IMR-90 (cell line): ENCODE measurements around the gene AKT3. TPM values are rescaled to one million over a fixed set of nuclear protein-coding genes. Genes with fewer than 3 reads are reported as not detected.

Source experiments
- ATAC-seq: fragments of 200-7000 bp; cut with Tn5 transposase; 2 replicates; pipeline ENCODE4 v1.9.1; 2020; ENCODE audit warnings: low read depth, mild to moderate bottlenecking, moderate library complexity
- BruUV-seq: library from RNA; stranded (reverse); fragments of 400-500 nt; replicated peaks from 2 replicates; lab custom pipeline; 2021; lab: Mats Ljungman, UMichigan
- CTCF ChIA-PET: fragments of 300-600 bp; formaldehyde crosslinking; extraction: SDS; loops from one replicate; lab custom pipeline; 2021; ENCODE audit warnings: antibody characterized with exemption; lab: Yijun Ruan, JAX
- POLR2A ChIA-PET: fragments of 300-600 bp; sonication (Branson Sonifier 250); formaldehyde crosslinking; loops from one replicate; lab custom pipeline; 2022; ENCODE audit warnings: antibody characterized with exemption; ENCODE audit not compliant: unreplicated experiment; lab: Charles Lee
- DNase-seq: peaks from one replicate; pipeline ENCODE4 v3.0.0; 2013
- H2AFZ ChIP-seq: replicated peaks from 2 replicates; pipeline ENCODE3; 2013; ENCODE audit warnings: low read length, mild to moderate bottlenecking; ENCODE audit not compliant: poor library complexity
- H2AK5ac ChIP-seq: 2 replicates; pipeline ENCODE4 v1.6.1; 2013; ENCODE audit warnings: low read depth, low read length, inconsistent platforms
- H2AK9ac ChIP-seq: replicated peaks from 2 replicates; pipeline ENCODE3; 2013; ENCODE audit warnings: mild to moderate bottlenecking, low read depth, low read length, moderate library complexity; ENCODE audit not compliant: poor library complexity
- H2BK120ac ChIP-seq: 2 replicates; pipeline ENCODE4 v1.6.1; 2013; ENCODE audit warnings: low read depth, low read length, inconsistent platforms
- H2BK15ac ChIP-seq: 3 replicates; pipeline ENCODE4 v1.6.1; 2013; ENCODE audit warnings: low read depth, low read length, inconsistent platforms
- H2BK20ac ChIP-seq: 2 replicates; pipeline ENCODE4 v1.6.1; 2013; ENCODE audit warnings: low read depth, mild to moderate bottlenecking, inconsistent platforms, low read length, moderate library complexity
- H2BK5ac ChIP-seq: 2 replicates; pipeline ENCODE4 v1.6.1; 2013; ENCODE audit warnings: mild to moderate bottlenecking, low read depth, low read length, inconsistent platforms; ENCODE audit not compliant: poor library complexity, severe bottlenecking
- H3K14ac ChIP-seq: replicated peaks from 2 replicates; pipeline ENCODE4 v1.6.1; 2013; ENCODE audit warnings: low read depth, low read length, inconsistent platforms
- H3K18ac ChIP-seq: 2 replicates; pipeline ENCODE4 v1.6.1; 2013; ENCODE audit warnings: low read depth, low read length, control low read depth
- H3K23ac ChIP-seq: 2 replicates; pipeline ENCODE4 v1.6.1; 2013; ENCODE audit warnings: low read depth, low read length, inconsistent platforms
- H3K27ac ChIP-seq: 2 replicates; pipeline ENCODE4 v1.5.1; 2013; ENCODE audit warnings: mild to moderate bottlenecking, control low read depth, low read length; ENCODE audit not compliant: insufficient read depth
- H3K27me3 ChIP-seq: 2 replicates; pipeline ENCODE4 v1.6.1; 2013; ENCODE audit warnings: low read length; ENCODE audit not compliant: control insufficient read depth, insufficient read depth
- H3K36me3 ChIP-seq: 2 replicates; pipeline ENCODE4 v1.6.1; 2013; ENCODE audit warnings: low read length, mixed read lengths; ENCODE audit not compliant: control insufficient read depth, insufficient read depth
- H3K4ac ChIP-seq: 2 replicates; pipeline ENCODE4 v1.6.1; 2013; ENCODE audit warnings: low read depth, low read length, inconsistent platforms
- H3K4me1 ChIP-seq: 2 replicates; pipeline ENCODE4 v1.6.1; 2013; ENCODE audit warnings: low read length, mixed read lengths; ENCODE audit not compliant: control insufficient read depth, insufficient read depth
- H3K4me2 ChIP-seq: 2 replicates; pipeline ENCODE4 v1.6.1; 2013; ENCODE audit warnings: low read depth, mild to moderate bottlenecking, control low read depth, low read length, moderate library complexity
- H3K4me3 ChIP-seq: 2 replicates; pipeline ENCODE4 v1.5.1; 2013; ENCODE audit warnings: low read depth, mild to moderate bottlenecking, control low read depth, low read length, moderate library complexity; ENCODE audit not compliant: insufficient read depth
- H3K56ac ChIP-seq: 2 replicates; pipeline ENCODE4 v1.6.1; 2013; ENCODE audit warnings: low read length, inconsistent platforms; ENCODE audit not compliant: insufficient read depth; ENCODE audit errors: extremely low read depth
- H3K79me1 ChIP-seq, 2 experiments: 2 replicates each; pipeline ENCODE4 v1.6.1; 2013; ENCODE audit warnings: low read length in 2 of 2, inconsistent platforms in 1 of 2, low read depth in 1 of 2
- H3K9ac ChIP-seq: 2 replicates; pipeline ENCODE4 v1.6.1; 2013; ENCODE audit warnings: low read depth, low read length, control low read depth
- H3K9me1 ChIP-seq: 2 replicates; pipeline ENCODE4 v1.6.1; 2013; ENCODE audit warnings: low read length, inconsistent platforms; ENCODE audit not compliant: insufficient read depth
- H3K9me3 ChIP-seq: 2 replicates; pipeline ENCODE4 v1.6.1; 2013; ENCODE audit warnings: low read length; ENCODE audit not compliant: control insufficient read depth, insufficient read depth
- H4K20me1 ChIP-seq: 2 replicates; pipeline ENCODE4 v1.6.1; 2013; ENCODE audit warnings: low read length, inconsistent platforms; ENCODE audit not compliant: insufficient read depth
- H4K5ac ChIP-seq: 2 replicates; pipeline ENCODE4 v1.6.1; 2013; ENCODE audit warnings: mild to moderate bottlenecking, low read depth, low read length, control low read depth
- H4K8ac ChIP-seq, 2 experiments: 2 replicates each; pipeline ENCODE4 v1.6.1; 2013; ENCODE audit warnings: low read depth in 2 of 2, low read length in 2 of 2, control low read depth in 1 of 2, inconsistent platforms in 1 of 2
- H4K91ac ChIP-seq: 2 replicates; pipeline ENCODE4 v1.6.1; 2013; ENCODE audit warnings: low read depth, low read length, inconsistent platforms; ENCODE audit not compliant: insufficient read depth
- BHLHE40 ChIP-seq: fragments of 150-350 bp; IDR thresholded peaks from 2 replicates; pipeline ENCODE4 v1.6.1; 2016; ENCODE audit warnings: mild to moderate bottlenecking, low read depth, low read length
- CEBPB ChIP-seq: IDR thresholded peaks from 2 replicates; pipeline ENCODE4 v1.6.1; 2012; ENCODE audit warnings: low read depth, low read length, improper control_type of control experiment
- FOS ChIP-seq: fragments of 150-350 bp; IDR thresholded peaks from 2 replicates; pipeline ENCODE4 v1.6.1; 2016; ENCODE audit warnings: low read depth, low read length
- MAFK ChIP-seq: IDR thresholded peaks from 2 replicates; pipeline ENCODE4 v1.6.1; 2012; ENCODE audit warnings: low read depth, low read length, improper control_type of control experiment
- MAZ ChIP-seq: IDR thresholded peaks from 2 replicates; pipeline ENCODE4 v1.6.1; 2012; ENCODE audit warnings: low read depth, mild to moderate bottlenecking, low read length, improper control_type of control experiment, moderate library complexity, borderline replicate concordance
- MXI1 ChIP-seq: IDR thresholded peaks from 2 replicates; pipeline ENCODE4 v1.6.1; 2012; ENCODE audit warnings: low read depth, mild to moderate bottlenecking, low read length, moderate library complexity, borderline replicate concordance
- NFE2L2 ChIP-seq: fragments of 150-350 bp; IDR thresholded peaks from 2 replicates; pipeline ENCODE4 v1.6.1; 2016; ENCODE audit warnings: low read depth, mild to moderate bottlenecking, low read length
- POLR2A ChIP-seq: IDR thresholded peaks from 2 replicates; pipeline ENCODE4 v1.6.1; 2012; ENCODE audit warnings: mild to moderate bottlenecking, low read depth, low read length
- RAD21 ChIP-seq: IDR thresholded peaks from 2 replicates; pipeline ENCODE4 v1.6.1; 2012; ENCODE audit warnings: low read length, improper control_type of control experiment
- RCOR1 ChIP-seq: IDR thresholded peaks from 2 replicates; pipeline ENCODE4 v1.6.1; 2012; ENCODE audit warnings: mild to moderate bottlenecking, low read length, improper control_type of control experiment; ENCODE audit not compliant: insufficient replicate concordance
- RFX5 ChIP-seq: IDR thresholded peaks from 2 replicates; pipeline ENCODE4 v1.8.0; 2012; ENCODE audit warnings: low read depth, mild to moderate bottlenecking, low read length, moderate library complexity
- WGBS, 2 experiments: methylation state at CpG; one replicate each; pipeline versions ENCODE4 v1.1.5 to v1.1.7; 2013; ENCODE audit warnings: missing lambda C conversion rate in 2 of 2; ENCODE audit not compliant: insufficient read length in 1 of 2; ENCODE audit errors: extremely low coverage in 2 of 2; 5-methylcytosine and 5-hydroxymethylcytosine counted together
- dilution Hi-C: fragments of 300-500 bp; cut with HindIII; formaldehyde crosslinking; loops from one replicate; pipeline ENCODE4 v1.14.3; 2018; ENCODE audit warnings: low sequenced_read_pairs; ENCODE audit not compliant: unreplicated experiment
- in situ Hi-C: fragments of 300-500 bp; cut with MboI; formaldehyde crosslinking; loops from 3 replicates; pipeline ENCODE4 v1.14.3; 2019; ENCODE audit warnings: low sequenced_read_pairs, inconsistent platforms, mixed read lengths
- intact Hi-C: fragments of 100-400 bp; cut with micrococcal nuclease; formaldehyde crosslinking; loops from 2 replicates; pipeline ENCODE4 v1.10.0; 2022
- polyA plus RNA-seq, 3 experiments: library from polyadenylated mRNA; depleted of rRNA; stranded (reverse); fragments of >200 nt; gene quantifications; 2 replicates each; pipeline ENCODE4 v1.2.3, GENCODE V29; 2012; ENCODE audit warnings: low replicate concordance in 1 of 3
- total RNA-seq: library from RNA; depleted of rRNA; stranded (reverse); fragments of >200 nt; gene quantifications from 2 replicates; pipeline ENCODE4 v1.2.3, GENCODE V29; 2012
- TF ChIP-seq, protein P1 (sequence below): fragments of 150-350 bp; IDR thresholded peaks from 2 replicates; pipeline ENCODE4 v1.6.1; 2017; ENCODE audit warnings: mild to moderate bottlenecking, antibody characterized with exemption, low read length, low read depth
- TF ChIP-seq, protein P2 (sequence below): conservative IDR thresholded peaks from 2 replicates; pipeline ENCODE4 v1.5.1; 2012; ENCODE audit warnings: mild to moderate bottlenecking, low read depth, low read length, improper control_type of control experiment
- TF ChIP-seq, protein P3 (sequence below): fragments of 150-350 bp; IDR thresholded peaks from 2 replicates; pipeline ENCODE4 v1.6.1; 2016; ENCODE audit warnings: low read depth, mild to moderate bottlenecking, low read length, moderate library complexity, borderline replicate concordance

Gene AKT3
- total and polyA plus RNA-seq, 2 of the 4 experiments (the other 2 are of a cell fraction): 15.2 to 19.4 TPM

DNA sequence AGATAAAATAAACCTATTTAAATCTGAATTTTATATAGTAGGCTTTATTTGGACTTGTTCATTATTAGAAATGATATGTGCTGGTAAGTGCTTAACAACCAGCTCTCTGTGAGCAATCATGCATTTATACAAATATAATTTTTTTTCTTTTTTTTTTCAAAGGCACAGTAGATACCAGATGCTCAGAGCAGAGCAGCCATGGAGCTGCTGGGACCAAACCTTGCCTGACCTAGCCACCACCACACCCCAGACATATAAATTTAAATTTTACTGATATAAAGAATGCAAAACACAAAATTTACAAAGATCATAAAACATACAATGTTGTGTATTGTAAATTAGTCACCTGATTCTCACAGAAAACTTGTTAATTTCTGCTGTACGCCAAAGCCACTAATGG is 303.6 kb downstream of the AKT3 start:
- Histone ChIP-seq H2AFZ (no peak overlapping the region), H3K4me3 (no peak overlapping the region), H3K27me3 (no peaks in the 10 kb centered on the region), H4K8ac (no peak overlapping the region), H4K5ac (no peak overlapping the region), H3K4ac (no peak overlapping the region), H2BK5ac (no peak overlapping the region), H3K27ac (no peak overlapping the region), H2AK9ac (no peak overlapping the region), H3K18ac (no peak overlapping the region), H3K79me1 (peaks cover 0 to 6% of the 10 kb centered on the region in 2 experiments; a peak in 2 of 4 replicates), H3K9me1 (no peaks in the 10 kb centered on the region), H3K4me1 (peaks cover 5% of the 10 kb centered on the region; the same call in 1 of the 2 replicates), H4K20me1 (no peaks in the 10 kb centered on the region), H3K23ac (no peak overlapping the region), H3K14ac (no peak overlapping the region), H3K36me3 (peaks cover 4% of the 10 kb centered on the region), H2BK120ac (no peak overlapping the region), H3K9ac (no peak overlapping the region), H3K9me3 (no peaks in the 10 kb centered on the region), H2BK15ac (no peak overlapping the region), H4K91ac (no peak overlapping the region), H2AK5ac (no peak overlapping the region), H3K56ac (no peak overlapping the region), H2BK20ac (no peak overlapping the region), H3K4me2 (no peak overlapping the region)
- ChIA-PET CTCF (interaction anchor here (0.6 kb wide), 1 partner anchor 152 kb away, joined by 3 read pairs; no protein-coding TSS in a partner anchor), POLR2A (no interaction called here)
- TF ChIP-seq RAD21 (no peak), MAZ (no peak), MAFK (no peak), RCOR1 (no peak), CEBPB (no peak), NFE2L2 (no peak), RFX5 (no peak), MXI1 (no peak), BHLHE40 (no peak), FOS (no peak), POLR2A (no peak)
- TF ChIP-seq, protein P1, sequence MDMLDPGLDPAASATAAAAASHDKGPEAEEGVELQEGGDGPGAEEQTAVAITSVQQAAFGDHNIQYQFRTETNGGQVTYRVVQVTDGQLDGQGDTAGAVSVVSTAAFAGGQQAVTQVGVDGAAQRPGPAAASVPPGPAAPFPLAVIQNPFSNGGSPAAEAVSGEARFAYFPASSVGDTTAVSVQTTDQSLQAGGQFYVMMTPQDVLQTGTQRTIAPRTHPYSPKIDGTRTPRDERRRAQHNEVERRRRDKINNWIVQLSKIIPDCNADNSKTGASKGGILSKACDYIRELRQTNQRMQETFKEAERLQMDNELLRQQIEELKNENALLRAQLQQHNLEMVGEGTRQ: no peak
- TF ChIP-seq, protein P2, sequence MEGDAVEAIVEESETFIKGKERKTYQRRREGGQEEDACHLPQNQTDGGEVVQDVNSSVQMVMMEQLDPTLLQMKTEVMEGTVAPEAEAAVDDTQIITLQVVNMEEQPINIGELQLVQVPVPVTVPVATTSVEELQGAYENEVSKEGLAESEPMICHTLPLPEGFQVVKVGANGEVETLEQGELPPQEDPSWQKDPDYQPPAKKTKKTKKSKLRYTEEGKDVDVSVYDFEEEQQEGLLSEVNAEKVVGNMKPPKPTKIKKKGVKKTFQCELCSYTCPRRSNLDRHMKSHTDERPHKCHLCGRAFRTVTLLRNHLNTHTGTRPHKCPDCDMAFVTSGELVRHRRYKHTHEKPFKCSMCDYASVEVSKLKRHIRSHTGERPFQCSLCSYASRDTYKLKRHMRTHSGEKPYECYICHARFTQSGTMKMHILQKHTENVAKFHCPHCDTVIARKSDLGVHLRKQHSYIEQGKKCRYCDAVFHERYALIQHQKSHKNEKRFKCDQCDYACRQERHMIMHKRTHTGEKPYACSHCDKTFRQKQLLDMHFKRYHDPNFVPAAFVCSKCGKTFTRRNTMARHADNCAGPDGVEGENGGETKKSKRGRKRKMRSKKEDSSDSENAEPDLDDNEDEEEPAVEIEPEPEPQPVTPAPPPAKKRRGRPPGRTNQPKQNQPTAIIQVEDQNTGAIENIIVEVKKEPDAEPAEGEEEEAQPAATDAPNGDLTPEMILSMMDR: no peak
- TF ChIP-seq, protein P3, sequence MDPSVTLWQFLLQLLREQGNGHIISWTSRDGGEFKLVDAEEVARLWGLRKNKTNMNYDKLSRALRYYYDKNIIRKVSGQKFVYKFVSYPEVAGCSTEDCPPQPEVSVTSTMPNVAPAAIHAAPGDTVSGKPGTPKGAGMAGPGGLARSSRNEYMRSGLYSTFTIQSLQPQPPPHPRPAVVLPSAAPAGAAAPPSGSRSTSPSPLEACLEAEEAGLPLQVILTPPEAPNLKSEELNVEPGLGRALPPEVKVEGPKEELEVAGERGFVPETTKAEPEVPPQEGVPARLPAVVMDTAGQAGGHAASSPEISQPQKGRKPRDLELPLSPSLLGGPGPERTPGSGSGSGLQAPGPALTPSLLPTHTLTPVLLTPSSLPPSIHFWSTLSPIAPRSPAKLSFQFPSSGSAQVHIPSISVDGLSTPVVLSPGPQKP: no peak
- in situ Hi-C loops: no loop called here
- intact Hi-C loops: no loop called here
- DNase-seq: no peak
- WGBS, 2 experiments: no CpG with 5 or more reads among the region's 1 CpG
- no peak for ATAC-seq
- BruUV-seq: no TSS peak
- dilution Hi-C loops: no loop called here
